NCI-H1092 treated with DMSO at 0.1 percent for 48 hours (cell line): ENCODE results near the gene PACS1.
"Not testable (repeated sequence)": the region's sequence is repeated elsewhere in the genome, so short reads cannot be mapped to it uniquely, and the experiment has no call there.

Experiments
- DNase-seq: peaks from one replicate; lab custom pipeline; 2025; lab: John Stamatoyannopoulos, UW

PACS1 gene

DNA sequence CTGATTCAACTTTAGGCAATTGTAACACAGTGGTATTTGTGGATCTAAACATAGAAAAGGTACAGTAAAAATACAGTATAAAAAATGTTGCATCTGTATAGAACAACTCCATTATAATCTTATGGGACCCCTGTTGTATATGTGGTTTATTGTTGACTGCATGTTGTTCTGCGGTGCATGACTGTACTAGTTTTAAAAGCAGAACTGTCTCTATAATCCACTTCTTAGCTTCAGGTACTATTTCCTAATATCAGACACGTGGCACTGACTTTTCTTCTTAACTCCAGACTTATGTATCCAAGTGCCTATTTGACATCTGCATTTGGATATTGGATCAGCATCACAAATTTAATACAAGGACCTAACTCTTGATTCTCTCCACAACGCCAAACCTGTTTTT is 41.1 kb downstream of the PACS1 start:
- DNase-seq: no peak

DNA sequence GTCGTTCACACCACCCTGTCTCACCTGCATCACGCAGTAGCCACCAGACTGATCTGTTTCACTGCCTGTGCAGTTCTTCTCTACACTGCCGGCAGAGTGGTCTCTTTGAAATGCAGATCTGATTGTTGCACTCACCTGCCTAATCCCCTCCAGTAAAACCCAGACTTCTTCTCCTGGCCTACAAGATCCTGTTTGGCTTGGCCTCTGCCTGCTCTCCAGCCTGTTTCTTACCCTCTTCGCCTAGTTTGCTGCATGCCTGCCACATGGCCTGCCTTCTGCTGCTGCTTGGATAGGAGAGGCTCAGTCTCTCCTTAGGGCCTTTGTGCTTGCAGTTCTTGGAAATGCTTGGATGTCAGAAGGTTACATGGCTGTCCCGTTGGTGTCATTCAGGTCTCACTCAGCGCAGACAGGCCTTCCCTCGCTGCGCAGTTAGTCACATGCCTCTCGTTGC is 42.0 kb downstream of the PACS1 start:
- DNase-seq: no peak

DNA sequence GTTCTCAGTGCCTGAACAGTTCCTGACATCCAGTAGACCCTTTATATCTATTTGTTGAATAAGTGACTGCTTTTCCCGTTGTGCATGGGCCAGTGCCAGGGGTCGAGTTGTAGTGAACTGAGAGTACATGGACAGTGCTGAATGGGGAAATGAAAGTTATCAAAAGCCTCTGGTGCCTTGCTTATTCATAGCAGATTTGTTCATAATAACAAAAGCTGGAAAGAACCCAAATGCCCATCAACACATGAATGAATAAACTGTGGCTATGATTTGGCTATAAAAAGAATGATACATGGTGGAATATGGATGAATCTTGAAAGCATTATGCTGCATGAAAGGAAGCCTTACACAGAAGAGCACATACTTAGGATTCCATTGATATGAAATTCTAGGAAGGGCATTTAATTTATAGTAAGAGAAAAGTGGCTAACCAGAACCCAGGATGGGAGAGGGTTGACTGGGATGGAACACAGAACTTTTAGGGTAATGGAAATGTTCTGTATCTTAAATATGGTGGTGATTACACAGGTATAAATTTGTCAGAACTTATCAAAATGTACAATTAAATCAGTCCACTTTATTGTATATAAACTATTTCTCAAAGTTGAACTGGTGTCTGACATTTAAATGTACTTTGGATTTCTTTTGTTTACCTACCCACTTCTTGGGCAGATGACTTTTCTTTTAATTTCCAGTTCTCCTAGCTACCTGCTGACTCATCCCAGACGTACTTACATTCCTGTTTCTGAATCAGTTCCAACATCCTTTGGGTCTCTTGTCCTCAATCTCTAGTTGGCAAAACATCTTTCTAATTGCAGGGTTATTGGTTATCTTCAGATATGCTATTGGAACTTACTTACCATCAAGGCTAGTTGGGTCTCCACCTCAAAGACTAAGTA is 42.8 kb downstream of the PACS1 start:
- no peak for DNase-seq

DNA sequence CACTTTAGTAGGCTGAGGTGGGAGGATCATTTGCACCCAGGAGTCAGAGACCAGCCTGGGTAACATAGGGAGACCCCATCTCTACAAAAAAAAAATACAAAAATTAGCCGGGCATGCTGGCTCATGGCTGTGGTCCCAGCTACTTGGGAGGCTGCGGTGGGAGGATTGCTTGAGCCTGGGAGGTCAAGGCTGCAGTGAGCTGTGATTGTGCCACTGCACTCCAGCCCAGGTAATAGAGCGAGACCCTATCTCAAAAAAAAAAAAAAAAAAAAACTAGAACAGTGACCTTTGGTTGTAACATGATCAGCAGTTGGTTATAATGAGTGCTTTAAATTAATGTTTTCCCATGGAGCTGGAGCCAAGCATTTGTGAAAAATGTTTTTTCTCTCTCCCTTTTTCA is 44.9 kb downstream of the PACS1 start:
- DNase-seq: not testable (repeated sequence)

DNA sequence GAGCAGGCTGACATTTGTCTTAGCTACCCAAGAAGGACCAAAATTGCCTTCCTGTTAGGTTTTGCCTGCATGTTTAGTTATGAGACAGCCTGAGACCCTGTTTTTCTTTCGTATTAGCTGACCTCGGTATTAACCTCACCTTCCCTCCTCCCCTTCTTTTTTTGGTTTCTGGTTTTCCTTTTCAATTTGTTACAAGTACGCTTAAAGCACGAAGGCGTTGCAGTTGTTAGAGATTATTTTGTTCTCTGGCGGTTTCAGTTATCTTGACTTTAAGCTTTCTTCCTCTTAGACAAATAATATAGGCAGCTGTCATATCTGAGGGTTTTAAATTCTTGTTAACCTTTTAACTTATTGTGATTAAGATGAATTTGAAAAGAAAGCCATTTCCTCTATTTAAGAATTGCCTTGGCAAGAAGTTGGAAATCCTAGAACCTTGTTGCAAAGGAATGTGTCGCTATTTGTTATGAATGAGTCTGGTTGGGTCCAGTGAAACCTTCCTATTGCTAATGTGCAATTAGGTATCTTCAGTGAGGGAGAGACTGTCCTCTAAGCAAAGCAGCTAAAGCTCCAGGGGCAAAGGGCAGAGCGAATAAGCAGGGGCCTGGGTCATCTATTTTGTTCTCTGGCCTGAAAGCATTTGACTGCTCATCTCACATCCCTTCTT is 45.7 kb downstream of the PACS1 start:
- no peak for DNase-seq

DNA sequence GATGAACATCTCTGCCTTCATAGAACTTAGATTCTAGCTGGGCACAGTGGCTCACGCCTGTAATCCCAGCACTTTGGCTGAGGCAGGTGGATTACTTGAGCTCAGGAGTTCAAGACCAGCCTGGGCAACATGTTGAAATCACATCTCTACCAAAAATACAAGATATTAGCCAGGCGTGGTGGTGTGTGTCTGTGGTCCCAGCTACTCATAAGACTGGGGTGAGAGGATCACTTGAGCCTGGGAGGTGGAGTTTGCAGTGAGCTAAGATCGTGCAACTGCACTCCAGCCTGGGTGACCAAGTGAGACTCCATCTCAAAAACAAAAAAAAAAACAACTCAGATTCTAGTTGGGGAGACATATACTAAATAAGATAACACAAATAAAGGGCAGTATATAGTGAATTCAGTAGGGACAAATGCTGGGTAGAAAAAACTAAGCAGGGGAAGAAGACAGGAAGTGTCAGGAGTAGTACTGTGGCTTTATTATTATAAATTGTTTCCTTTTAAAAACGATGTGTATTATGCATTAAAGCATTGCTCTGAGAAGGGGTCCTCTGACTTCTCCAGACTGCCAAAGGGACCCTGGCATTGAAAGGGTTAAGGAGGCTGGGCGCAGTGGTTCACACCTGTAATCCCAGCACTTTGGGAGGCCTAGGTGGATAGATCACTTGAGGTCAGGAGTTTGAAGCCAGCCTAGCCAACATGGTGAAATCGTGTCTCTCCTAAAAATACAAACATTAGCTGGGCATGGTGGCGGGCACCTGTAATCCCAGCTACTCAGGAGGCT is 46.7 kb downstream of the PACS1 start:
- DNase-seq: no peak

DNA sequence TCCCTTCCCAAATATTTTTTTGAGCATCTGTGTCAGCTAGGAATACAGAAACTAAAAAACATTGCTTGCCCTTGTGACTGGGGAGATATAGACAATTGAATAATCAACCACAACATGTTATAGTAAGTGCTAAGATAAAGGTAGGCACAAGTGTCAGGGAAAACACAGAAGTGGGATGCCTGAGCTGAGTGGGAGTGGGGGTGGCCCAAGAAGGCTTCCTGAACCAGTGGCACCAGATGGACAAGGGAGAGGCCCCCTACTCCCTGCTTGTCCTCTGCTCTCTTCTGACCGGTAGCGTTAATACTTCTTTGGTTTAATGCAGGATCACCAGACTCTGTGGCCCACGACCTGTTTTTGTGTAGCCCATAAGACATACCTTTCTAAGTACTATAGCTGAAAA is 48.8 kb downstream of the PACS1 start:
- DNase-seq: no peak

DNA sequence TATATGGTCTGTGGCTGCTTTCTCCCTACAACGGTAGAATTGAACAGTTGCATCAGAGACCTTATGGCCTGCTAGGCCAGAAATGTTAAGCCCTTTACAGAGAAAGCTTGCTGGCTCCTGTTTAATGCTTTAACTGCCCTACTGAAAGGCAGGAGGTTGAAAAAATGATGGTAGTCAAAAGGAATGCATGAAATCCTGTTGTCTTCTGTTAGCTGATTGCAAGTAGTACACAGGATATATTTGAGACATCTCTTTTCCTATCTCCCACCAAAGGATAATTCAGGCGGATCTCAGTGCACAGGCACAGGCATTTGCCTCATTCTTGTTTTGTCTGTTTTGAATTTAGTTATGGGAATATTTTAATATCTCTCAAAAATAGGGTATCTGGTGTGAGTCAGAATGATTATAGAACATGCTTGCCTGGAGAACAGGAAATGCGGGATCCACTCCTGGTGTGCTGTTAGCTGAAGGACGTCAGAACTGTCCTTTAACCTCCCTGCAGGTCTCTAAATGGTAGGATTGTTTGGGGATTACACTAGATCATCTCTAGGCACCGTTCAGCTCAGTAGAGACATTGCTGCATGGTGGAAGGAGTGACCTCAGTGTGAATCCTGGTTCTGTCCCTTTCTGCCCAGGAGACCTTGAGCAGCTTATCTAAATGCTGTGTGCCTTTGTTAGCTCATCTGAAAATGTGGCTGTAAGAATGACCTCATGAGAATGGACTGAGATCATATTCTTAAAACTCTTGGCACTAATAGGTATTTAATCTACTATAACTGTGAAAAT is 49.5 kb downstream of the PACS1 start:
- DNase-seq: no peak

DNA sequence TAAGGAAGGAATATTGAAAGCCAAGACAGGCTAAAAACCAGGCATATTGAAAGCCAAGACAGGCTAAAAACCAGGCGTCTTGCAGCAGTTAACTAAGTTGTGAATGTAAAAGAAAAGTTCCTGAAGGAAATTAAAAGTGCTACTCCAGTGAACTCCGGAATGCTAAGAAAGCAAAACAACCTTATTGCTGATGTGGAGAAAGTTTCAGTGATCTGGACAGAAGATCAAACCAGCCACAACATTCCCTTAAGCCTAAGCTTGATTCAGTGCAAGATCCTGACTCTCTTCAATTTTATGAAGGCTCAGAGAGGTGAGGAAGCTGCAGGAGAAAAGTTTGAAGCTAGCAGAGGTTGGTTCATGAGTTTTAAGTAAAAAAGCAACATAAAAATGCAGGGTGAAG is 51.4 kb downstream of the PACS1 start:
- DNase-seq: no peak

DNA sequence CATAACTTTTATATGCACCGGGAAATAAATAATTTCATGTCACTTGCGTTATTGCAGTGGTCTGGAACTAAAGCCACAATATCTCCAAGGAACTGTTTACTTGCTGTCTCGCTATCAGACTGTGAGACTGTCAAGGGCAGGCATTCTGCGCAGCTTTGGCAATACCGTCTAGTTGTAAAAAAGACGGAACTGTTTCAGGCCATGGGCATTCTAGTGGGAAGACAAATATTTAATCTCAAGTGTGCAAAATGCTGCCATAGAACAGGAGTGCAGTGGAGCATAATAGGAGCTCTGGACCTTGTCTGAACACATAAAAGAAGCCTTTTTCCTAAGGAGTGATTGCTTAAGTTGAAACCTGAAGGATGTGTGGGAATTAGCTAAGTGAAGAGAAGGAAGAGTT is 53.8 kb downstream of the PACS1 start:
- DNase-seq: peak; percentile 20

DNA sequence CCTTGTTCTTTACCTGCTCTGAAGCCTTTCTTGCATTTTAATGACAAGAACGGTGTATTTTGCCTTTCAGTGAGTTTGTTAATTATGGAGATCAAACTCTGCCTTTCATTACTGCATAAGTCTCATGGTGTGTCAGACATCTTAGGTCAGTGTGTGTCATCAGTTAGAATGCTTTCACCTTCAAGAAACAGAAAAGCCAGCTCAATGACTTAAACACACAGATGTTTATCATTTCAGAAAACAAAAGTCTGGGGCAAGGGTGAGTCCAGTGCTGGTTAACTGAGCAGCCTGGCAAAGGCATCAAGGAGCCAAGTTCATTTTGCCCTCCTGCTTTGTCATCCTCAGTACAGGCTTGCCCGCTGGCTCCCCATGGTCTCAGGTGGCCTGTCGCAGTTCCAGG is 54.5 kb downstream of the PACS1 start:
- no peak for DNase-seq

DNA sequence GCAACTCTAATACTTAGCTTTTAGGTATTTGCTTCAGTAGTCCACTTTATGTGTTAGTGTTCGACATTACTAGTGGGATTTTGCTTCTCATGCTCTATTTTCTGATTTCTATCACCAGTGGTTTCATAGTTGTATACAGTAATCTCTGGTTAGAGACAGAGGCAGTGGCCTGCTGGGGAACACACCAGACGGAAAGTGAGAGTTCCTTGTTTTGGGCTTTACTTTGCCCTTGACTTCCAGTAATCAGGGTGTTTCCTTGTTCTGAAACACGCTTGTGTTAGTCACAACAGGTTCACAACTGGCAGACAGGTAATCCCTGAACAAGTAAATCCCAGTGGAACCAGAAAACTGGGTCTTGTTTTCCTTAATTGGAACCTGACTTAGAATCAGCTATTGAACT is 56.0 kb downstream of the PACS1 start:
- DNase-seq: no peak

DNA sequence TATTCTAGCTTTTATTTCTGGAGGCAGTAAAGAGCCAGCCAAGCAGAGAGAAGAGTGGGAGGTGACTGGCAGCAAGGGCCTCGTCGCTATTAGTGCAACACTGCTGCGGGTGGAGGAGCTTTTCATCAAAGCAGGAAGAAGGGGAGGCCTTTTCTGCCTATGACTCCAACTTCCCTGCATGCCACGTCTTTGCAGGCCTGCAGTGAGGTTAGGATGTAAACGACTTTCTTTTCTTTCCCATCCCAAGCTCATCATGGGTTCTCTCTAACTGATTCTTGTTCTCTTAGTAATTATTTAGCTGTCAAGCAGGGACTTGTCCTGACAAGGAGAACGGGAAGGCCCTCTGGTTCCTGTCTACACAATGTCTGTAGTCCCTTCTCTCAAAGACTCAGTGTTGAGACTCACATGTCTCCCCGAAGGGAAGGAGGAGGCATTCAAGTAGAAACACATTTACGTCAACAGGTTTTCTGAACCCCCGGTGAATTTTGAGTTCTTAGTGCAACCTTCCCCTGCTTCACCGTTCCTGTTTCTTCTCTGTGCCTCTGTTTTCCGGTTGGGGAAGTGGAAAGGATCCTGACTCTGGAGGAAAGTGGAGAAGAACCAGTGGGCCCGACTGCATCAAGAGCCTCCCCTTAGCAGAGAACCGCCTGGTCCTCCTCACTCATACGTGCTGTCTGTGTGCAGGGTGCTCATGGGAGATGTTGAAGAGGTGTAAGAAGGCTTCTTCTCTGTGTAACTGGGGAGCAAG is 56.9 kb downstream of the PACS1 start:
- peak; percentile 19 for DNase-seq

DNA sequence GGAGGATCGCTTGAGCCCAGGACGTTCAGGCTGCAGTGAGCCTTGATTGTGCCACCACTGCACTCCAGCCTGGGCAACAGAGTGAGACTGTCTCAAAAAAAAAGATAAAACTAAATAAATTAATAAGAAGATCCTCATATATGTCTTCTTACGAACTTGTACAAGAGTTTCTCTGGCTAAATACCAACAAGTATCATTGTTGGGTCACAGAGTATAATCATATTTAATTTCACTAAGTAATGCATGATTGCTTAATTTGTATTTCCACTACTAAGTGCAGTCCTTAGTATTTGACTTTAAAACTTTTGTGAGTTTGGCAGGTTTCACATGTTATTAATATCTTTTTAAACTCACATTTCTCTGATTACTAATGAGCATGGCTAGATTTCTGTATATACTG is 60.9 kb downstream of the PACS1 start:
- no peak for DNase-seq

DNA sequence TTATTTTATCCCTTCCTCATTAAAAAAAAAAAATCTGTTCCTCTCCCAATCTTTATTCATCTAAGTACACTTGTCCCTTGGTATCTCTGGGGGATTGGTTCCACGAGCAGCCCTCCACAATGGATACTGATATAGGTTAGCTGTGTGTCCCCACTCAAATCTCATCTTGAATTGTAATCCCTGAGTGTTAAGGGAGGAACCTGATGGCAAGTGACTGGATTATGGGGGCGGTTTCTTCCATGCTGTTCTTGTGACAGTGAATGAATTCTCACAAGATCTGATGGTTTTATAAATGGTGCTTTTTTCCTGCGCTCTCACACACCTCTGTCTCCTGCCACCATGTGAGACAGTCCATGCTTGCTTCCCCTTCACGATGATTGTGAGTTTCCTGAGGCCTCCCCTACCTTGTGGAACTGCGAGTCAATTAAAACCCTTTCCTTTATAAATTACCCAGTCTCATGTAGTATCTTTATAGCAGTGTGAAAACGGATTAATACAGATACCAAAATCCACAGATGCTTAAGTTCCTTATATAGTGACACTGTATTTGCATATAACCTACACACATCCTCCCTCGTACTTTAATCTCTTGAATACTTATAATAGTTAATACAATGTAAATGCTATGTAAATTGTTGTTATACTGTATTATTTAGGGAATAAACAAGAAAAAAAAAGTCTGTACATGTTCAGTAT is 62.0 kb downstream of the PACS1 start:
- DNase-seq: no peak

DNA sequence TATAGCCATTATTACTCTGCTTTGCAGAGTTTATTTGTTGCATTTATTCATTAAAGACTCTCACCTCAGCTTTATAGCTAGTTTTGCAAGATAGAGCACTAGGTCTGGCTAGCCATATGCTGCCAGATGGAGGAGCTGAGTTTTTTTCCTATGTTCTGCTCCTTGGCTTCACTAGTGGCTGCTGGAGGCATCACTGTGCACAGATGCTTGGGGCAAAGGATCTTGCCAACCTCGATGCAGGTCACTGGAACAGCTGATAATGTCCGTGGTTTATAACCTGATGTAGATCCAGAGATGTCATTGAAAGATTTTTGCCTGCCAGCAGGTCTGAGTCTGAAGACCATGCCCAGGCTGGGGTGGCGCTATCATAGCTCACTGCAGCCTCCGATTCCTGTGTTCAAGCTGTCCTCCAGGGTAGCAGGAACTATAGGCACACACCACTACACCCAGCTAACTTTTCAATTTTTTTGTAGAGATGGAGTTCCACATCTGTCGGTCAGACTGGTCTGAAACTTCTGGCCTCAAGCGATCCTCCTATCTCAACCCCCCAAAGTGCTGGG is 63.2 kb downstream of the PACS1 start:
- DNase-seq: no peak

DNA sequence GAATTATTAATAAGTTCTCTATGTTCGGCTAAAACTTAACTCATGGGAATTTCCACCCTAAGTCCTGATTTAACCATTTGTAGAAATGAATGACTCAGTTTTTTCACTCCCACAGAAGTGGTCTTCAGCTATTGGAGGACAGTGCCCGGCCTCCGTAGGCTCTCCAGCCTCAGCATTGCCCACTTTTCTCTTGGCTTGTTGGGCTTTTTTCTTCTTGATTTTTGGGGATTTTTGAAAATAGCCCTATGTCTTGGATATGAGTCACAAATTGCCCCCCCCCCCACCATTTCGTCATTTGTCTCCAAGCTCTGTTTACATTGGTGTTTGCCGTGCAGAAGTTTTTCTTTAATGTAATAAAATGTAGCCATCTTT is 66.7 kb downstream of the PACS1 start:
- no peak for DNase-seq

DNA sequence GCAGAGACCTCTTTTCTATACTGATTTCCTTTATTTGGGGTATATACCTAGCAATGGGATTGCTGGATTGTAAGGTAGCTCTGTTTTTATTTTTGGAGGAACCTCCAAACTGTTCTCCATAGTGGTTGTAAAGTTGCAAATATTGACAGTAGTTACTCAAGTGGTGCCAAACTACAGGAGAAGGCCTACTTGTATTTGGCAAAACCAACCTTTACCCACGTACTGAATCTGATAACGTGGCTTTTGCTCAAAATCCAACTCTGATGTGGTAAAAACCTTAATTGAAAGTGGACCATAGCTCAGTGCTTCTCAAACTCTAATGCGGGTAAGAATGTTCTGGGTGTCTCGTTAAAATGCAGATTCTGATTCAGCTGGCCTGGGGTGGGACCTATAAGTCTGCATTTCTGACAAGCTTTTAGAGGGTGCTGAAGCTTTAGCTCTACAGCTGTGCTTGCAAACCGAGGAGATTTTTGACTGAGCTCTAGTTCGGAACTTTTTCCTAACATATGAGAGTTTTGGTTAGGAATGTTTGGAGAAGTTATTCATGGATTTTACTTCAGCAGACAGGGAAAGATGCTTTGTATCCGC is 69.8 kb downstream of the PACS1 start:
- no peak for DNase-seq

DNA sequence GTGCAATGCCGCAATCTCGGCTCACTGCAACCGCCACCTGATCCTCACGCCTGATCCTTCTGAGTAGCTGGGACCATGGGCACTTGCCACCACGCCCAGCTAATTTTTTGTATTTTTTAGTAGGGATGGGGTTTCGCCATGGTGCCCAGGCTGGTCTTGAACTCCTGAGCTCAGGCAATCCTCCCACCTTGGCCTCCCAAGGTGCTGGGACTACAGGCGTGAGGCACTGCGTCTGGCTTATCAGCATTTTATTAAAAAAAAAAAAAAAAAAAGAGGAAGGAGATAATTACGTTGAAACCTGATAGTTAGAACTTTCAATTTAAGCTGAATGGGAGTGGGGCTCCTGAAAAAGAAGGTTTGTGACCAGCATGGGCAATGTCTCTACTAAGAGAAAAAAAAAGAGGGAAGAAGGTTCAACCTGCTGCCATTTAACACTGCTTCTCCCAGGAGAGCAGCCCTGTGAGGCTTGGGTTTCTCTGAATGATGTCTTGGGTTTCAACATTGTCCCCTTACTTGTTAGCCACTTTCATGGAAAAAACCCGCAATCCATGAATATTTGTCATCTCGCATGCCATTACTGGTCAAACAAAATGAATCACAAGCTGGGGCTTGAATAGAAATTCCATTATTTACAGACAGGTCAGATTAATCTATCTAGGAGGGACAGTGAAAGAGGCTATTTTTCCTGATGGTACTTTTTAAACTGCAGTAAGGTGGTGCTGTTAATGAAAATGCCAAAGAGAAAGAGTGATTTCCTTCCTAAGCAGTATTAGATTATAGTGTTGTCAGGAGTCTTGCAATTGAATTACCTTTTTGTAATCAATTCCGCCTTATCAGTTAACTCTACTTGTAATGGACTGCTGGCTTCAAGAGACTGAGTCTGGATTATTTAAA is 72.5 kb downstream of the PACS1 start:
- DNase-seq: no peak
